H7 (cell line): ENCODE data around the gene ZNF678. TPM values are rescaled to one million over a fixed set of nuclear protein-coding genes. Genes with fewer than 3 reads are reported as not detected.
"Not testable (repeated sequence)": the region's sequence is repeated elsewhere in the genome, so short reads cannot be mapped to it uniquely, and the experiment has no call there.

Source experiments
- DNase-seq: peaks from one replicate; pipeline ENCODE4 v3.0.0; 2012
- H3K27me3 ChIP-seq: 2 replicates; pipeline ENCODE4 v1.6.0; 2011; ENCODE audit warnings: mild to moderate bottlenecking, low read length; ENCODE audit not compliant: control insufficient read depth, insufficient read depth
- H3K36me3 ChIP-seq: replicated peaks from 2 replicates; pipeline ENCODE4 v1.5.1; 2011; ENCODE audit warnings: low read length; ENCODE audit not compliant: control insufficient read depth, insufficient read depth
- H3K4me3 ChIP-seq: 2 replicates; pipeline ENCODE4 v1.5.1; 2011; ENCODE audit warnings: low read depth, mild to moderate bottlenecking, control low read depth, low read length, moderate library complexity; ENCODE audit not compliant: insufficient read depth
- total RNA-seq: library from RNA; depleted of rRNA; stranded (reverse); fragments of >200 nt; shearing (Covaris generic); gene quantifications from 2 replicates; pipeline ENCODE4 v1.2.3, GENCODE V29; 2014; rRNA removed

ZNF678 gene
- total RNA-seq, 1 experiment from 2014 or later = 21.9 TPM

DNA sequence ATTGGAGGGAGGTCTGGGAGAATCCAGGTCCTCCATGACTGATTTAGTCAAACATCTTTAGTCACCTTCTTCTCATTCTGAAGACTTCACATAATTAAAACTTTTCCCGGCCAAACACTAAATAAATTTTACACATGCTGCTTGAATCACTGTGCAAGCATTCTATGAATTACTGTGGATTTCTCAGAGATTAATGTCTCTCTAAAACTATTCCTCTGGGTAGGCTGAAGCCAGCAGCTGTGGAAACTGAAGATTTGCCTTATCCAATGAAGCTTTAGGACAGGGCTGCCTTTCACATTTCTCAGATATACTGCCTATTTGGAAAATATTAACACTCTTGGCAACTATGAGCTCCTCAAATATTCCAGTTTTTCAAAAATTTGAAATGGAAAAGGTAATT, 110.1 kb downstream of the ZNF678 start:
- no peak for DNase-seq
- Histone ChIP-seq H3K36me3 (no peaks in the 10 kb centered on the region), H3K4me3 (no peak overlapping the region), H3K27me3 (no peaks in the 10 kb centered on the region)

DNA sequence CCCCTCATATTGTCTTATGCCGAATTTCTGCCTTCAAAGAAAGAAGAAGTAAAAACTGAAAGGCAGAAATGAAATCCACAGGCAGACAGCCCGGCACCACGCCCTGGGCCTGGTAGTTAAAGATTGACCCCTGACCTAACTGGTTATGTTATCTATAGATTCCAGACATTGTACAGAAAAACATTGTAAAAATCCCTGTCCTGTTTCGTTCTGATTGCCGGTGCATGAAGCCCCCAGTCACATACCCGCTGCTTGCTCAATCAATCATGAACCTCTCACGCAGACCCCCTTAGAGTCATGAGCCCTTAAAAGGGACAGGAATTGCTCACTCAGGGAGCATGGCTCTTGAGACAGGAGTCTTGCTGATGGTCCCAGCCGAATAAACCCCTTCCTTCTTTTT, 122.5 kb downstream of the ZNF678 start:
- H3K36me3 ChIP-seq = no peaks in the 10 kb centered on the region
- DNase-seq = no peak
- no peaks in the 10 kb centered on the region for H3K27me3 ChIP-seq
- H3K4me3 ChIP-seq = no peak overlapping the region

DNA sequence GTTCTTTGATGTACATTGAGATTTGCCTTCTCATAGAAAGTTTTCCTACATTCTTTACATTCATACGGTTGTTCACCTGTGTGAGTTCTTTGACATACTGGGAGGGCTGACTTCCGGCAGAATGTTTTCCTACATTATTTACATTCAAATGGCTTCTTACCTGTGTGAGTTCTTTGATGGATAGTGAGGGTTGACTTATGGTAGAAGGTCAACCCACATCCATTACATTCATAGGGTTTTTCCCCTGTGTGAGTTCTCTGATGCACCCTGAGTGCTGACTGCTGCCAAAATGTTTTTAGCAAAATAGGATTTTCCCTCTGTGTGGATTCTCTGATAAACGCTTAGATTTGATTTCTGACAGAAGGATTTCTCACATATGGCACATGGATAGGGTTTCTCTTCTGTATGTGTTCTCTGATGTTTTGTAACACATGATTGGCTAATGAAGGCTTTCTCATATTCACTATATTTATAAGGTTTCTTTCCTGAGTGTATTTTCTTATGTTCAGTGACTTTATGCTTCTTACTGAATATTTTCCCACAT, 134.0 kb downstream of the ZNF678 start:
- Histone ChIP-seq H3K36me3 (no peaks in the 10 kb centered on the region), H3K27me3 (no peaks in the 10 kb centered on the region; the same call in 1 of the 2 replicates), H3K4me3 (no peak overlapping the region)
- DNase-seq = no peak

DNA sequence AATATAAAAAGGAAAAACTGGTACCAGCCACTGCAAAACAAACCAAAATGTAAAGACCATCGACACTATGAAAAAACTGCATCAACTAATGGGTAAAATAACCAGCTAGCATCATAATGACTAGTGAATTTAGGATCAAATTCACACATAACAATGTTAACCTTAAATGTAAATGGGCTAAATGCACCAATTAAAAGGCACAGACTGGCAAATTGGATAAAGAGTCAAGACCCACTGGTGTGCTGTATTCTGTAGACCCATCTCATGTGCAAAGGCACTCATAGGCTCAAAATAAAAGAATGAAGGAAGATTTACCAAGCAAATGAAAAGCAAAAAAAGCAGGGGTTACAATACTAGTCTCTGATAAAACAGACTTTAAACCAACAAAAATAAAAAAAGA, 138.3 kb downstream of the ZNF678 start:
- H3K27me3 ChIP-seq = not testable (repeated sequence)

DNA sequence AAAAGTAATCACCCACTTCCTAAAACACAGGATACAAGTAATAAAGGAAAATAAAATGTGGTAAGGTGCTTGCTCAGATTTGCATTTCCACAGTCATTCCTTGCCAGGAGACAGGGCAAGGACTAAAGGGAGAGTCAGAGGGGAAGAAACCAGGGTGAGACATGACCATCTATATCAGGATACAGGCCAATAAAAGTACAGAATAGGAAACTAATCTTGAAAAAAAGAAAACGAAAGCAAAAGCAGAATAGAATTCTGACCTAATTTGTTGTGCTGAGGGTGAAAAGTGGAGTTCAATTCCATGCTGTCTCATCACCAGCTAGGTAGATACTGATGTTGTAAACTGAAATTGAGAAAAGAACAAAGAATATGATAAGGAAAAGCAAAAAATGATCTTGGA, 144.5 kb downstream of the ZNF678 start:
- Histone ChIP-seq H3K36me3 (no peaks in the 10 kb centered on the region), H3K27me3 (no peaks in the 10 kb centered on the region), H3K4me3 (no peak overlapping the region)
- no peak for DNase-seq

More for the DNA sequence above, 138.3 kb downstream of the ZNF678 start:
- not testable (repeated sequence) for H3K4me3 ChIP-seq, H3K36me3 ChIP-seq, DNase-seq

DNA sequence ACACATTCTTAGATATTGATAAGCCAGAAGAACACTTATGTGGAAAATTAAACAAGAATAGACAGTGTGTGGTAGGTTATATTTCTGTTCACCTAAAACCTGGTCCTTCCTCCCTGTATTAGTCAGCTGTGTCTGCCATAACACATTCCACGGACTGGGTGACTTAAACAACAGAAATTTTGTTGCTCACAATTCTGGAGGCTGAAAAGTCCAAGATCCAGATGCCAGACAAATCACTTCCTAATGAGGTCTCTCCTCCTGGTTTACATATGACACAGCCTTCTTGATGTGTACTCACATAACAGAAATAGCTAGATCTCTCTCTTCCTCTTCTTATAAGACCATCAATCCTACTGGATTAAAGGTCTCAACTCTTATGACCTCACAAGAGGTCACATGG, 146.1 kb downstream of the ZNF678 start:
- no peaks in the 10 kb centered on the region for H3K27me3 ChIP-seq
- no peak for DNase-seq
- H3K4me3 ChIP-seq = no peak overlapping the region
- no peaks in the 10 kb centered on the region for H3K36me3 ChIP-seq

DNA sequence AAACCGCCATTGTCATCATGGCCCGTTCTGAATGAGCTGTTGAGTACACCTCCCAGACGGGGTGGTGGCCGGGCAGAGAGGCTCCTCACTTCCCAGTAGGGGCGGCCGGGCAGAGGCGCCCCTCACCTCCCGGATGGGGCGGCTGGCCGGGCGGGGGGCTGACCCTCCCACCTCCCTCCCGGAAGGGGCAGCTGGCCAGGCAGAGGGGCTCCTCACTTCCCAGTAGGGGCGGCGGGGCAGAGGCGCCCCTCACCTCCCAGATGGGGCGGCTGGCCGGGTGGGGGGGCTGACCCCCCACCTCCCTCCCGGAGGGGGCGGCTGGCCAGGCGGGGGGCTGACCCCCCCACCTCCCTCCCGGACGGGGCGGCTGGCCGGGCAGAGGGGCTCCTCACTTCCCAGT, 147.1 kb downstream of the ZNF678 start:
- not testable (repeated sequence) for H3K36me3 ChIP-seq, H3K4me3 ChIP-seq, H3K27me3 ChIP-seq, DNase-seq

DNA sequence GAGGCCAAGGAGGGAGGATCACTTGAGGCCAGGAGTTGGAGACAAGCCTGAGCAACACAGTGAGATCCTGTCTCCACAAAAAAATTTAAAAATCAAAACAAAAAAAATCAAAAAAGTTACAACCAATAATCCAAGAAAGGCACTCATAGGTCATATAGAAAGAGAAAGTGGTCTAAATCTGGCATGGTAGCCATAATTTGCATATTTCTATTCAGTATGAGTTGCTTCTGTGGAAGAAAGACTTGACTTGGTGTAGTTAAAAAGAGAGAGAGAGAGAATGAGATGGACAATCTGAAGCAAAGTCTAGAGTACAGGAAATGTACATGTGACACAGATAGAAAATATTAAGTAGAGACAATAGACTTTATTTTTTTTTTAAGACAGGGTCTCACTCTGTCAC, 149.3 kb downstream of the ZNF678 start:
- no peak overlapping the region for H3K4me3 ChIP-seq
- no peak for DNase-seq

GRCh38 chr1:227718932-227719331, 155.6 kb downstream of the ZNF678 start:
- no peaks in the 10 kb centered on the region for H3K36me3 ChIP-seq
- no peaks in the 10 kb centered on the region for H3K27me3 ChIP-seq
- DNase-seq = no peak
- no peak overlapping the region for H3K4me3 ChIP-seq

More for the DNA sequence above, 149.3 kb downstream of the ZNF678 start:
- no peaks in the 10 kb centered on the region for H3K27me3 ChIP-seq
- H3K36me3 ChIP-seq = no peaks in the 10 kb centered on the region

DNA sequence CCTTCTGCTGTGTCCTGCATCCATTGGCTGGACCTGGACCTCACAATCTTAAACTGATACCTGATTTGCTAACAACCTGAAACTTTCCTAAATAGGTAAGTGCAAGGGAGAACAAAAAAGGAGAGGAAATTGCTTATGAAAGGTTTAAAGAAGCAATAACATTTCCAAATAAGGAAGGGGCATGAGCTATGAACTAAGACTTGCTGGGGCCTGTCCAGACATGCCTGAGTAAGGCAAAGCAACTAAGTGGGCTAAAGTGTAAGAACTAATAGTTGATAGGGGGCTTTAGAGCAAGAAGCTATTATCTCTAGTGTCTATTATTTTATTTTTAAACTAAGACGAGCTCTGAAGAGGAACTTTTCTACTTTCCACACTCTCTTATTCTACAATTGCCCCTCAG, 160.1 kb downstream of the ZNF678 start:
- H3K4me3 ChIP-seq = no peak overlapping the region
- no peak for DNase-seq
- H3K27me3 ChIP-seq = no peaks in the 10 kb centered on the region
- H3K36me3 ChIP-seq = no peaks in the 10 kb centered on the region

DNA sequence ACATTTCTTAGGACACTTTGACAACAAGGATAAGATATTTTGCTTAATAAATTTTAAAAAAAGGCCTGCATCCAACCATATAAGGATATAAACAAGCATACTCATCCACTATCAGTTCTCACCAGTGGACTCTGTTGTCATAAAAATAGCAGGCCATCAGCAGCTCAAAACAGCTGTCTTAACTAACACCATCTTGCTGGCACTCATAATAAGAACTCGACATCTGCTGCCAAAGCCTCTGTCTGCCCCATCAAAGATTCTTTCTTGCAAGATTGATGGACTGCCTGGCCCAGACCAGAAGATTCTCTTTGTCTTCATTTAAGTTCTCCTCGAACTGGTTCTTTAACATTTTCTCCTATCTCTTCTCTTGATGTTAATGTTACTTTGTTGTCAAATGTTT, 161.7 kb downstream of the ZNF678 start:
- H3K4me3 ChIP-seq = no peak overlapping the region
- H3K27me3 ChIP-seq = no peaks in the 10 kb centered on the region
- no peak for DNase-seq
- no peaks in the 10 kb centered on the region for H3K36me3 ChIP-seq

DNA sequence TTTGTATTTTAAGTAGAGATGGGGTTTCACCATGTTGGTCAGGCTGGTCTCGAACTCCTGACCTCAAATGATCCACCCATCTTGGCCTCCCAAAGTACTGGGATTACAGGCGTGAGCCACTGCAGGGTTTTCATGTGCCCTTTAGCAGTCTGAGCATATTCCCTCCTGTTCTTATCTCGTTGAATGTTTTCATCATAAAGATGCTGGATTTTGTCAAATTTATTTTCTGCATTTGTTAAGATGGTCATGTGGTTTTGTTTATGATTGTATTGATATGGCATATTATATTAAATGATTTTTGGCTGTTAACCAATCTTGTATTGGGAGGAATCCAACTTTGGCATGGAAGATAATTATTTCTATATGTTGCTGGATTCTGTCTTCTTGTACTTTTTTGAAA, 163.0 kb downstream of the ZNF678 start:
- Histone ChIP-seq H3K4me3 (no peak overlapping the region), H3K36me3 (peaks cover under 1% of the 10 kb centered on the region), H3K27me3 (no peaks in the 10 kb centered on the region)
- no peak for DNase-seq

Other genes starting within 250 kb of the ZNF678 start
- 26.1 and 32.4 TPM in 2 replicates for gene CDC42BPA, start 245.1 kb upstream of the ZNF678 start, total RNA-seq
- 45.3 and 54.4 TPM in 2 replicates for gene JMJD4, start 171.7 kb downstream of the ZNF678 start, total RNA-seq
- gene SNAP47, start 171.9 kb downstream of the ZNF678 start, total RNA-seq = 122 and 123 TPM in 2 replicates